GM23338 (cell line): Measurements from ENCODE around the gene TBX6. TPM values are rescaled to one million over a fixed set of nuclear protein-coding genes. Genes with fewer than 3 reads are reported as not detected.

Experiments
- ATAC-seq: fragments of 200-7000 bp; cut with Tn5 transposase; 3 replicates; pipeline ENCODE4 v1.9.1; 2020
- DNase-seq: peaks from one replicate; pipeline ENCODE4 v3.0.0-alpha.2; 2015; ENCODE audit warnings: low spot score
- H2AFZ ChIP-seq: fragments of 200-600 bp; sonication (generic); 2 replicates; pipeline ENCODE4 v1.8.0; 2016; ENCODE audit warnings: antibody characterized with exemption, mild to moderate bottlenecking, moderate library complexity
- H3F3A ChIP-seq: fragments of 200-600 bp; sonication (generic); replicated peaks from 2 replicates; pipeline ENCODE4 v1.8.0; 2017; ENCODE audit warnings: antibody characterized with exemption, mixed run types, low read depth
- H3K27ac ChIP-seq: fragments of 200-600 bp; sonication (generic); 2 replicates; pipeline ENCODE4 v1.6.1; 2016; ENCODE audit warnings: low read depth
- H3K27me3 ChIP-seq: fragments of 200-600 bp; sonication (generic); 2 replicates; pipeline ENCODE4 v1.8.0; 2016; ENCODE audit warnings: mild to moderate bottlenecking, mixed run types, moderate library complexity; ENCODE audit not compliant: insufficient read depth
- H3K36me3 ChIP-seq: fragments of 200-600 bp; sonication (generic); 2 replicates; pipeline ENCODE4 v1.8.0; 2016; ENCODE audit warnings: mild to moderate bottlenecking; ENCODE audit not compliant: insufficient read depth
- H3K4me1 ChIP-seq: fragments of 200-600 bp; sonication (generic); 2 replicates; pipeline ENCODE4 v1.8.0; 2016; ENCODE audit warnings: mild to moderate bottlenecking, moderate library complexity; ENCODE audit not compliant: insufficient read depth
- H3K4me2 ChIP-seq: fragments of 200-600 bp; sonication (generic); 2 replicates; pipeline ENCODE4 v1.7.1; 2017; ENCODE audit warnings: mixed run types
- H3K4me3 ChIP-seq: fragments of 200-600 bp; sonication (generic); 2 replicates; pipeline ENCODE4 v1.6.1; 2016; ENCODE audit warnings: mixed run types
- H3K79me2 ChIP-seq: fragments of 200-600 bp; sonication (generic); replicated peaks from 2 replicates; pipeline ENCODE4 v1.8.0; 2017; ENCODE audit warnings: mild to moderate bottlenecking; ENCODE audit not compliant: insufficient read depth
- H3K9me2 ChIP-seq: fragments of 200-600 bp; sonication (generic); 2 replicates; pipeline ENCODE4 v1.8.0; 2017; ENCODE audit not compliant: insufficient read depth
- H4K20me1 ChIP-seq: fragments of 200-600 bp; sonication (generic); replicated peaks from 2 replicates; pipeline ENCODE4 v1.8.0; 2017; ENCODE audit warnings: mild to moderate bottlenecking; ENCODE audit not compliant: insufficient read depth
- H3K27ac Mint-ChIP-seq: 2 replicates; pipeline ENCODE4 v1.8.0; 2020; ENCODE audit warnings: inconsistent platforms, mild to moderate bottlenecking, moderate library complexity, mixed read lengths
- H3K27me3 Mint-ChIP-seq: 3 replicates; pipeline ENCODE4 v1.8.0; 2022; ENCODE audit warnings: low read depth, mild to moderate bottlenecking, moderate library complexity, mixed read lengths, inconsistent platforms; ENCODE audit not compliant: insufficient read depth, poor library complexity
- H3K36me3 Mint-ChIP-seq: 3 replicates; pipeline ENCODE4 v1.8.0; 2021; ENCODE audit warnings: low read depth, mild to moderate bottlenecking, inconsistent platforms, moderate library complexity, mixed read lengths
- H3K4me1 Mint-ChIP-seq: 3 replicates; pipeline ENCODE4 v1.8.0; 2020; ENCODE audit warnings: mild to moderate bottlenecking, inconsistent platforms, mixed read lengths
- H3K4me3 Mint-ChIP-seq: 3 replicates; pipeline ENCODE4 v1.8.0; 2021; ENCODE audit warnings: moderate library complexity, mild to moderate bottlenecking, inconsistent platforms, mixed read lengths
- H3K9me3 Mint-ChIP-seq: 3 replicates; pipeline ENCODE4 v1.8.0; 2020; ENCODE audit warnings: moderate library complexity, mild to moderate bottlenecking, inconsistent platforms, mixed read lengths
- CREB1 ChIP-seq: fragments of 250-450 bp; sonication (Bioruptor Pico); IDR thresholded peaks from 2 replicates; pipeline ENCODE4 v1.5.0; 2020; ENCODE audit warnings: low read depth, mild to moderate bottlenecking, moderate library complexity
- EZH2 ChIP-seq: fragments of 200-600 bp; sonication (generic); IDR thresholded peaks from one replicate; pipeline ENCODE4 v1.8.0; 2017; ENCODE audit warnings: antibody characterized with exemption, mild to moderate bottlenecking, low read depth; ENCODE audit not compliant: unreplicated experiment
- EZH2phosphoT487 ChIP-seq: fragments of 200-600 bp; sonication (generic); IDR thresholded peaks from one replicate; pipeline ENCODE4 v1.8.1; 2018; ENCODE audit warnings: antibody characterized with exemption; ENCODE audit not compliant: unreplicated experiment
- POLR2AphosphoS5 ChIP-seq: IDR thresholded peaks from 2 replicates; pipeline ENCODE4 v1.6.1; 2016; ENCODE audit warnings: antibody characterized with exemption, low read depth
- STAT1 ChIP-seq: IDR thresholded peaks from one replicate; pipeline ENCODE4 v1.6.1; 2016; ENCODE audit warnings: antibody characterized with exemption; ENCODE audit not compliant: unreplicated experiment
- ZNF331 ChIP-seq: fragments of 250-450 bp; sonication (Bioruptor Pico); IDR thresholded peaks from 2 replicates; pipeline ENCODE4 v1.5.0; 2020; ENCODE audit warnings: low read depth, mild to moderate bottlenecking, moderate library complexity
- polyA plus RNA-seq: library from polyadenylated mRNA; unstranded; fragments of >200 nt; fragmentation: Nextera tagmentation; extraction: Ambion mirVana; gene quantifications from 2 replicates; pipeline ENCODE4 v1.2.1, GENCODE V29; 2016
- total RNA-seq: library from RNA; depleted of rRNA; stranded (reverse); fragments of >200 nt; shearing (Covaris generic); gene quantifications from 2 replicates; pipeline ENCODE4 v1.2.3, GENCODE V29; 2014
- TF ChIP-seq, protein P1 (sequence below): IDR thresholded peaks from one replicate; pipeline ENCODE4 v1.6.1; 2018; ENCODE audit warnings: antibody characterized with exemption; ENCODE audit not compliant: unreplicated experiment
- TF ChIP-seq, protein P2 (sequence below): IDR thresholded peaks from 2 replicates; pipeline ENCODE4 v1.6.1; 2016; ENCODE audit warnings: antibody characterized with exemption
- TF ChIP-seq, protein P3 (sequence below): fragments of 250-450 bp; sonication (Bioruptor Pico); IDR thresholded peaks from 2 replicates; pipeline ENCODE4 v1.5.0; 2020; ENCODE audit warnings: mild to moderate bottlenecking, moderate library complexity

Gene TBX6
- total and polyA plus RNA-seq, 2 experiments from 2014 or later: 1.1 to 2.4 TPM

DNA sequence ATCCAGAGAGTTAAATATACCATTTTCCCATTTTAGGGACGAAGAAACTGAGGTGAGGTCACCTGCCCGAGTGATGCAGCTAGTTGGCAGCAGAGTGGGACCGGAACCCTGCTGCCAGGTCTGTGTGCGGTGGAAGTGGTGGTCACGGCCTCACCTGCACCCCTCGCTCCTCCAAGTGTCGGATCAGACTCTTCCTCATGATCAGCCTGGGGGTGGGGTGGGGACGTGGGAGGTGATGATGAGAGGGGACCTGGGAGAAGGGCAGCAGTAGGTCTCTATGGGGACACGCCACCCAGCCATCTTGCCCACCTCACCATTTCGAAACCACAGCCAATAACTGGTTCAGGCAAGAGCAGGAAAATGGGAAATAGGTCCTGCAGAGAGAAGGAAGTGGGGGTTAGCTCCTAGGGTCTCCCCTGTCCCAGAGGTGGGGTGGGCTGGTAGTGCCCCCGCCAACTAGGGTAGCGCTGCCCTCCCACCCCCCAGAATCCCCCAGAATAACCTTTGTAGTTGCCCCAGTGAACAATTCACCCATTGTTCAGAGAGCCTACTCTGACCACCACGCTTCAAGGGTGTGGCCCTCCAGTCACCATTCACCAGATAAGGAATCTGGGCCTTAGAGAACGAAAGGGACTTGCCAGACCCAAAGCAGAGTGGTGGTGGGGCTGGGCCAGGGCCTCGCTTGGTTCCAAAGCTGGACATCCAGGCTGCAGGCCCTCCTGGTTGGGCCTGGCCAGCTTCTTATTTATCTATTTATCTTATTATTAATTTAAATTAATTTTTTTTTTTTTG, 16.5 kb upstream of the TBX6 start (continued):
- TF ChIP-seq, protein P1, sequence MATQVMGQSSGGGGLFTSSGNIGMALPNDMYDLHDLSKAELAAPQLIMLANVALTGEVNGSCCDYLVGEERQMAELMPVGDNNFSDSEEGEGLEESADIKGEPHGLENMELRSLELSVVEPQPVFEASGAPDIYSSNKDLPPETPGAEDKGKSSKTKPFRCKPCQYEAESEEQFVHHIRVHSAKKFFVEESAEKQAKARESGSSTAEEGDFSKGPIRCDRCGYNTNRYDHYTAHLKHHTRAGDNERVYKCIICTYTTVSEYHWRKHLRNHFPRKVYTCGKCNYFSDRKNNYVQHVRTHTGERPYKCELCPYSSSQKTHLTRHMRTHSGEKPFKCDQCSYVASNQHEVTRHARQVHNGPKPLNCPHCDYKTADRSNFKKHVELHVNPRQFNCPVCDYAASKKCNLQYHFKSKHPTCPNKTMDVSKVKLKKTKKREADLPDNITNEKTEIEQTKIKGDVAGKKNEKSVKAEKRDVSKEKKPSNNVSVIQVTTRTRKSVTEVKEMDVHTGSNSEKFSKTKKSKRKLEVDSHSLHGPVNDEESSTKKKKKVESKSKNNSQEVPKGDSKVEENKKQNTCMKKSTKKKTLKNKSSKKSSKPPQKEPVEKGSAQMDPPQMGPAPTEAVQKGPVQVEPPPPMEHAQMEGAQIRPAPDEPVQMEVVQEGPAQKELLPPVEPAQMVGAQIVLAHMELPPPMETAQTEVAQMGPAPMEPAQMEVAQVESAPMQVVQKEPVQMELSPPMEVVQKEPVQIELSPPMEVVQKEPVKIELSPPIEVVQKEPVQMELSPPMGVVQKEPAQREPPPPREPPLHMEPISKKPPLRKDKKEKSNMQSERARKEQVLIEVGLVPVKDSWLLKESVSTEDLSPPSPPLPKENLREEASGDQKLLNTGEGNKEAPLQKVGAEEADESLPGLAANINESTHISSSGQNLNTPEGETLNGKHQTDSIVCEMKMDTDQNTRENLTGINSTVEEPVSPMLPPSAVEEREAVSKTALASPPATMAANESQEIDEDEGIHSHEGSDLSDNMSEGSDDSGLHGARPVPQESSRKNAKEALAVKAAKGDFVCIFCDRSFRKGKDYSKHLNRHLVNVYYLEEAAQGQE: no peak
- TF ChIP-seq POLR2AphosphoS5 (no peak), EZH2 (no peak)
- TF ChIP-seq, protein P2, sequence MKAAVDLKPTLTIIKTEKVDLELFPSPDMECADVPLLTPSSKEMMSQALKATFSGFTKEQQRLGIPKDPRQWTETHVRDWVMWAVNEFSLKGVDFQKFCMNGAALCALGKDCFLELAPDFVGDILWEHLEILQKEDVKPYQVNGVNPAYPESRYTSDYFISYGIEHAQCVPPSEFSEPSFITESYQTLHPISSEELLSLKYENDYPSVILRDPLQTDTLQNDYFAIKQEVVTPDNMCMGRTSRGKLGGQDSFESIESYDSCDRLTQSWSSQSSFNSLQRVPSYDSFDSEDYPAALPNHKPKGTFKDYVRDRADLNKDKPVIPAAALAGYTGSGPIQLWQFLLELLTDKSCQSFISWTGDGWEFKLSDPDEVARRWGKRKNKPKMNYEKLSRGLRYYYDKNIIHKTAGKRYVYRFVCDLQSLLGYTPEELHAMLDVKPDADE: no peak

DNA sequence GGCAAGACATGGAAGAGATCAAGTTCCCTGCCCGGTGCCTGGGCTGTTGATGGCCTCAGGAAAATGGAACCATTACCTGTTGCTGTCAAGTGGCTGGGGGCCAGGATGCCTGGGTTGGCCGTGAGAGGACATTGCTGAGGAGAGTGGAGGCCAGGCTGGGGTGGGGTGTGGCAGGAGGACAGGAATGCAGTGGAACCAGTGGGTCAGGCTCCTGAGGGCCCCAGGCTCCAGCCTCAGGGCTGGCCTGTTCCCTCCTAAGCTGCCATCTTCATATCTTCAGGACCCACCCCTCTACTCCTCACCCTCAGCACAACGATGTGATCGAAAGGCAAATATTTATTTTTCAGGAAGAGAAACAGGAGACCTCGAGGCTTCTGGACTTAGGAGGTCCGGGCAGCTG, 12.8 kb upstream of the TBX6 start:
- no peak overlapping the region for H2AFZ ChIP-seq
- peaks cover 2% of the 10 kb centered on the region for H3K27me3 Mint-ChIP-seq
- H3K27ac ChIP-seq: no peak overlapping the region
- no peaks in the 10 kb centered on the region for H3K36me3 ChIP-seq
- no peaks in the 10 kb centered on the region for H3K4me1 Mint-ChIP-seq
- no peak overlapping the region for H3K27ac Mint-ChIP-seq
- H3K79me2 ChIP-seq: no peaks in the 10 kb centered on the region
- no peaks in the 10 kb centered on the region for H3K27me3 ChIP-seq
- ATAC-seq (no peak), DNase-seq (no peak)
- H3K36me3 Mint-ChIP-seq: no peaks in the 10 kb centered on the region; the same call in 2 of the 3 replicates
- H3K4me2 ChIP-seq: no peak overlapping the region
- H3K4me3 ChIP-seq: no peak overlapping the region
- no peaks in the 10 kb centered on the region for H3K4me1 ChIP-seq
- no peak overlapping the region for H3K4me3 Mint-ChIP-seq
- peaks cover under 1% of the 10 kb centered on the region; the same call in 2 of the 3 replicates for H3K9me3 Mint-ChIP-seq
- no peaks in the 10 kb centered on the region for H3K9me2 ChIP-seq
- H3F3A ChIP-seq: no peaks in the 10 kb centered on the region
- H4K20me1 ChIP-seq: no peaks in the 10 kb centered on the region
- TF ChIP-seq STAT1 (no peak), ZNF331 (no peak), CREB1 (no peak), EZH2phosphoT487 (no peak)
- TF ChIP-seq, protein P3, sequence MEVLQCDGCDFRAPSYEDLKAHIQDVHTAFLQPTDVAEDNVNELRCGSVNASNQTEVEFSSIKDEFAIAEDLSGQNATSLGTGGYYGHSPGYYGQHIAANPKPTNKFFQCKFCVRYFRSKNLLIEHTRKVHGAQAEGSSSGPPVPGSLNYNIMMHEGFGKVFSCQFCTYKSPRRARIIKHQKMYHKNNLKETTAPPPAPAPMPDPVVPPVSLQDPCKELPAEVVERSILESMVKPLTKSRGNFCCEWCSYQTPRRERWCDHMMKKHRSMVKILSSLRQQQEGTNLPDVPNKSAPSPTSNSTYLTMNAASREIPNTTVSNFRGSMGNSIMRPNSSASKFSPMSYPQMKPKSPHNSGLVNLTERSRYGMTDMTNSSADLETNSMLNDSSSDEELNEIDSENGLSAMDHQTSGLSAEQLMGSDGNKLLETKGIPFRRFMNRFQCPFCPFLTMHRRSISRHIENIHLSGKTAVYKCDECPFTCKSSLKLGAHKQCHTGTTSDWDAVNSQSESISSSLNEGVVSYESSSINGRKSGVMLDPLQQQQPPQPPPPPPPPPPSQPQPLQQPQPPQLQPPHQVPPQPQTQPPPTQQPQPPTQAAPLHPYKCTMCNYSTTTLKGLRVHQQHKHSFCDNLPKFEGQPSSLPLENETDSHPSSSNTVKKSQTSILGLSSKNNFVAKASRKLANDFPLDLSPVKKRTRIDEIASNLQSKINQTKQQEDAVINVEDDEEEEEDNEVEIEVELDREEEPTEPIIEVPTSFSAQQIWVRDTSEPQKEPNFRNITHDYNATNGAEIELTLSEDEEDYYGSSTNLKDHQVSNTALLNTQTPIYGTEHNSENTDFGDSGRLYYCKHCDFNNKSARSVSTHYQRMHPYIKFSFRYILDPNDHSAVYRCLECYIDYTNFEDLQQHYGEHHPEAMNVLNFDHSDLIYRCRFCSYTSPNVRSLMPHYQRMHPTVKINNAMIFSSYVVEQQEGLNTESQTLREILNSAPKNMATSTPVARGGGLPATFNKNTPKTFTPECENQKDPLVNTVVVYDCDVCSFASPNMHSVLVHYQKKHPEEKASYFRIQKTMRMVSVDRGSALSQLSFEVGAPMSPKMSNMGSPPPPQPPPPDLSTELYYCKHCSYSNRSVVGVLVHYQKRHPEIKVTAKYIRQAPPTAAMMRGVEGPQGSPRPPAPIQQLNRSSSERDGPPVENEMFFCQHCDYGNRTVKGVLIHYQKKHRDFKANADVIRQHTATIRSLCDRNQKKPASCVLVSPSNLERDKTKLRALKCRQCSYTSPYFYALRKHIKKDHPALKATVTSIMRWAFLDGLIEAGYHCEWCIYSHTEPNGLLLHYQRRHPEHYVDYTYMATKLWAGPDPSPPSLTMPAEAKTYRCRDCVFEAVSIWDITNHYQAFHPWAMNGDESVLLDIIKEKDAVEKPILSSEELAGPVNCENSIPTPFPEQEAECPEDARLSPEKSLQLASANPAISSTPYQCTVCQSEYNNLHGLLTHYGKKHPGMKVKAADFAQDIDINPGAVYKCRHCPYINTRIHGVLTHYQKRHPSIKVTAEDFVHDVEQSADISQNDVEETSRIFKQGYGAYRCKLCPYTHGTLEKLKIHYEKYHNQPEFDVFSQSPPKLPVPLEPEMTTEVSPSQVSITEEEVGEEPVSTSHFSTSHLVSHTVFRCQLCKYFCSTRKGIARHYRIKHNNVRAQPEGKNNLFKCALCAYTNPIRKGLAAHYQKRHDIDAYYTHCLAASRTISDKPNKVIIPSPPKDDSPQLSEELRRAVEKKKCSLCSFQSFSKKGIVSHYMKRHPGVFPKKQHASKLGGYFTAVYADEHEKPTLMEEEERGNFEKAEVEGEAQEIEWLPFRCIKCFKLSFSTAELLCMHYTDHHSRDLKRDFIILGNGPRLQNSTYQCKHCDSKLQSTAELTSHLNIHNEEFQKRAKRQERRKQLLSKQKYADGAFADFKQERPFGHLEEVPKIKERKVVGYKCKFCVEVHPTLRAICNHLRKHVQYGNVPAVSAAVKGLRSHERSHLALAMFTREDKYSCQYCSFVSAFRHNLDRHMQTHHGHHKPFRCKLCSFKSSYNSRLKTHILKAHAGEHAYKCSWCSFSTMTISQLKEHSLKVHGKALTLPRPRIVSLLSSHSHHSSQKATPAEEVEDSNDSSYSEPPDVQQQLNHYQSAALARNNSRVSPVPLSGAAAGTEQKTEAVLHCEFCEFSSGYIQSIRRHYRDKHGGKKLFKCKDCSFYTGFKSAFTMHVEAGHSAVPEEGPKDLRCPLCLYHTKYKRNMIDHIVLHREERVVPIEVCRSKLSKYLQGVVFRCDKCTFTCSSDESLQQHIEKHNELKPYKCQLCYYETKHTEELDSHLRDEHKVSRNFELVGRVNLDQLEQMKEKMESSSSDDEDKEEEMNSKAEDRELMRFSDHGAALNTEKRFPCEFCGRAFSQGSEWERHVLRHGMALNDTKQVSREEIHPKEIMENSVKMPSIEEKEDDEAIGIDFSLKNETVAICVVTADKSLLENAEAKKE (CRISPR knock-in tag): no peak
- TF ChIP-seq, protein P1: no peak
